Neuron (in vitro differentiated cells): ENCODE measurements around the gene DST.

ENCODE experiments used
- H2AFZ ChIP-seq: one replicate; pipeline ENCODE4 v1.6.1; 2013; ENCODE audit warnings: low read depth, mild to moderate bottlenecking, inconsistent platforms, low read length, moderate library complexity
- H3K27me3 ChIP-seq: one replicate; pipeline ENCODE4 v1.6.1; 2013; ENCODE audit warnings: low read length; ENCODE audit not compliant: insufficient read depth
- H3K36me3 ChIP-seq: one replicate; pipeline ENCODE4 v1.6.1; 2013; ENCODE audit warnings: low read length; ENCODE audit not compliant: insufficient read depth
- H3K4me1 ChIP-seq: one replicate; pipeline ENCODE4 v1.6.1; 2013; ENCODE audit warnings: low read length; ENCODE audit not compliant: insufficient read depth
- H3K4me3 ChIP-seq: 2 replicates; pipeline ENCODE4 v1.5.1; 2013; ENCODE audit warnings: mild to moderate bottlenecking, low read length, moderate library complexity
- H3K9me3 ChIP-seq: one replicate; pipeline ENCODE4 v1.6.1; 2013; ENCODE audit warnings: low read length

Gene DST

GRCh38 chr6:56481957-56482356, 160.7 kb downstream of the DST start:
- H3K36me3 ChIP-seq: peaks cover 64% of the 10 kb centered on the region
- H3K27me3 ChIP-seq: no peaks in the 10 kb centered on the region
- no peaks in the 10 kb centered on the region for H3K4me1 ChIP-seq
- no peak overlapping the region for H3K4me3 ChIP-seq
- H2AFZ ChIP-seq: no peak overlapping the region
- H3K9me3 ChIP-seq: peaks cover 6% of the 10 kb centered on the region

- H3K4me3 ChIP-seq: no peak overlapping the region
Observed at GRCh38 chr6:56480654-56481337, 161.9 kb downstream of the DST start.

GRCh38 chr6:56480246-56480645, 162.4 kb downstream of the DST start:
- H3K9me3 ChIP-seq: peaks cover 6% of the 10 kb centered on the region
- H2AFZ ChIP-seq: no peak overlapping the region
- no peak overlapping the region for H3K4me3 ChIP-seq
- H3K36me3 ChIP-seq: peaks cover 65% of the 10 kb centered on the region
- no peaks in the 10 kb centered on the region for H3K4me1 ChIP-seq
- H3K27me3 ChIP-seq: no peaks in the 10 kb centered on the region

More at GRCh38 chr6:56480654-56481337, 161.9 kb downstream of the DST start:
- Histone ChIP-seq H3K27me3 (no peaks in the 10 kb centered on the region), H3K36me3 (peaks cover 65% of the 10 kb centered on the region), H3K4me1 (no peaks in the 10 kb centered on the region), H2AFZ (no peak overlapping the region), H3K9me3 (peaks cover 6% of the 10 kb centered on the region)

GRCh38 chr6:56479381-56479780, 163.3 kb downstream of the DST start:
- peaks cover 60% of the 10 kb centered on the region for H3K36me3 ChIP-seq
- H3K9me3 ChIP-seq: peaks cover 6% of the 10 kb centered on the region
- H3K4me1 ChIP-seq: no peaks in the 10 kb centered on the region
- no peak overlapping the region for H3K4me3 ChIP-seq
- H2AFZ ChIP-seq: no peak overlapping the region
- H3K27me3 ChIP-seq: no peaks in the 10 kb centered on the region

- Histone ChIP-seq H3K27me3 (no peaks in the 10 kb centered on the region), H2AFZ (no peak overlapping the region), H3K36me3 (peaks cover 67% of the 10 kb centered on the region), H3K4me1 (no peaks in the 10 kb centered on the region), H3K4me3 (no peak overlapping the region), H3K9me3 (peaks cover 6% of the 10 kb centered on the region)
Observed at GRCh38 chr6:56478202-56478601, 164.5 kb downstream of the DST start.

GRCh38 chr6:56477241-56477640, 165.4 kb downstream of the DST start:
- H2AFZ ChIP-seq: no peak overlapping the region
- no peak overlapping the region for H3K4me3 ChIP-seq
- H3K4me1 ChIP-seq: no peaks in the 10 kb centered on the region
- H3K9me3 ChIP-seq: peaks cover 6% of the 10 kb centered on the region
- no peaks in the 10 kb centered on the region for H3K27me3 ChIP-seq
- peaks cover 68% of the 10 kb centered on the region for H3K36me3 ChIP-seq

GRCh38 chr6:56475736-56476457, 166.8 kb downstream of the DST start:
- Histone ChIP-seq H3K4me1 (no peaks in the 10 kb centered on the region), H3K4me3 (no peak overlapping the region), H3K36me3 (peaks cover 69% of the 10 kb centered on the region), H2AFZ (no peak overlapping the region), H3K27me3 (no peaks in the 10 kb centered on the region), H3K9me3 (peaks cover 6% of the 10 kb centered on the region)

- no peaks in the 10 kb centered on the region for H3K27me3 ChIP-seq
- no peak overlapping the region for H2AFZ ChIP-seq
- no peaks in the 10 kb centered on the region for H3K4me1 ChIP-seq
- H3K4me3 ChIP-seq: no peak overlapping the region
- peaks cover 64% of the 10 kb centered on the region for H3K36me3 ChIP-seq
- H3K9me3 ChIP-seq: peaks cover 2% of the 10 kb centered on the region
Observed at GRCh38 chr6:56474532-56474931, 168.2 kb downstream of the DST start.

- H3K9me3 ChIP-seq: no peaks in the 10 kb centered on the region
- H3K36me3 ChIP-seq: peaks cover 73% of the 10 kb centered on the region
- H3K27me3 ChIP-seq: no peaks in the 10 kb centered on the region
- H3K4me3 ChIP-seq: no peak overlapping the region
- no peaks in the 10 kb centered on the region for H3K4me1 ChIP-seq
- H2AFZ ChIP-seq: no peak overlapping the region
Observed at GRCh38 chr6:56463443-56463842, 179.2 kb downstream of the DST start.

- Histone ChIP-seq H3K27me3 (no peaks in the 10 kb centered on the region), H3K4me1 (no peaks in the 10 kb centered on the region), H2AFZ (no peak overlapping the region), H3K4me3 (no peak overlapping the region), H3K9me3 (no peaks in the 10 kb centered on the region), H3K36me3 (peaks cover 70% of the 10 kb centered on the region)
Observed at GRCh38 chr6:56459030-56459805, 183.5 kb downstream of the DST start.

- H3K27me3 ChIP-seq: no peaks in the 10 kb centered on the region
- no peak overlapping the region for H2AFZ ChIP-seq
- peaks cover 62% of the 10 kb centered on the region for H3K36me3 ChIP-seq
- no peaks in the 10 kb centered on the region for H3K4me1 ChIP-seq
- no peak overlapping the region for H3K4me3 ChIP-seq
- no peaks in the 10 kb centered on the region for H3K9me3 ChIP-seq
Observed at GRCh38 chr6:56458324-56458884, 184.3 kb downstream of the DST start.

- no peaks in the 10 kb centered on the region for H3K4me1 ChIP-seq
- H3K4me3 ChIP-seq: no peak overlapping the region
- no peaks in the 10 kb centered on the region for H3K9me3 ChIP-seq
- no peaks in the 10 kb centered on the region for H3K27me3 ChIP-seq
- H2AFZ ChIP-seq: no peak overlapping the region
- H3K36me3 ChIP-seq: peaks cover 47% of the 10 kb centered on the region
Observed at GRCh38 chr6:56456785-56457184, 185.9 kb downstream of the DST start.
